MCF 10A (cell line): Measurements from ENCODE around the gene FGFR3. TPM values are rescaled to one million over a fixed set of nuclear protein-coding genes. Genes with fewer than 3 reads are reported as not detected.

ENCODE experiments used
- BruUV-seq: library from RNA; stranded (reverse); fragments of 400-500 nt; replicated peaks from 2 replicates; lab custom pipeline; 2021; lab: Mats Ljungman, UMichigan
- CTCF ChIA-PET: fragments of 300-600 bp; sonication (Branson Sonifier 250); formaldehyde crosslinking; extraction: SDS; loops from one replicate; lab custom pipeline; 2021; ENCODE audit warnings: antibody characterized with exemption, inconsistent platforms; lab: Yijun Ruan, JAX
- POLR2A ChIA-PET: fragments of 300-600, 350-650 bp; sonication (Branson Sonifier 250); formaldehyde crosslinking; extraction: SDS; loops from one replicate; lab custom pipeline; 2020; ENCODE audit warnings: antibody characterized with exemption, inconsistent platforms; lab: Yijun Ruan, JAX
- DNase-seq: peaks from one replicate; pipeline ENCODE4 v3.0.0-alpha.2; 2018; ENCODE audit not compliant: unreplicated experiment
- H3K27ac Mint-ChIP-seq: one replicate; pipeline ENCODE4 v1.8.0; 2022; ENCODE audit warnings: mild to moderate bottlenecking, low read depth, mixed read lengths; ENCODE audit not compliant: unreplicated experiment
- H3K27me3 Mint-ChIP-seq: one replicate; pipeline ENCODE4 v1.8.0; 2022; ENCODE audit warnings: mixed read lengths; ENCODE audit not compliant: insufficient read depth, unreplicated experiment
- H3K36me3 Mint-ChIP-seq: one replicate; pipeline ENCODE4 v1.8.0; 2022; ENCODE audit warnings: mild to moderate bottlenecking, moderate library complexity, mixed read lengths; ENCODE audit not compliant: insufficient read depth, unreplicated experiment
- H3K4me1 Mint-ChIP-seq: one replicate; pipeline ENCODE4 v1.8.0; 2022; ENCODE audit warnings: mixed read lengths; ENCODE audit not compliant: insufficient read depth, unreplicated experiment
- H3K4me3 Mint-ChIP-seq: one replicate; pipeline ENCODE4 v1.8.0; 2022; ENCODE audit warnings: mild to moderate bottlenecking, moderate library complexity, mixed read lengths; ENCODE audit not compliant: unreplicated experiment
- H3K9me3 Mint-ChIP-seq: one replicate; pipeline ENCODE4 v1.8.0; 2022; ENCODE audit warnings: mixed read lengths; ENCODE audit not compliant: unreplicated experiment
- CTCF ChIP-seq: fragments of 200-600 bp; IDR thresholded peaks from one replicate; pipeline ENCODE4 v1.8.0; 2022; ENCODE audit warnings: antibody characterized with exemption, mild to moderate bottlenecking; ENCODE audit not compliant: unreplicated experiment
- intact Hi-C: fragments of 100-400 bp; cut with micrococcal nuclease; formaldehyde crosslinking; loops from 2 replicates; pipeline ENCODE4 v1.14.1; 2022
- total RNA-seq: library from RNA; stranded (reverse); gene quantifications from 2 replicates; pipeline ENCODE4 v1.2.3, GENCODE V29; 2022

FGFR3 gene
- total RNA-seq, 1 experiment from 2014 or later = 6.5 TPM

- BruUV-seq = no TSS peak
- no peak overlapping the region for H3K4me3 Mint-ChIP-seq
- no peaks in the 10 kb centered on the region for H3K27me3 Mint-ChIP-seq
- H3K27ac Mint-ChIP-seq = no peak overlapping the region
- H3K36me3 Mint-ChIP-seq = no peaks in the 10 kb centered on the region
- no peaks in the 10 kb centered on the region for H3K9me3 Mint-ChIP-seq
- DNase-seq = no peak
- intact Hi-C loops = no loop called here
- H3K4me1 Mint-ChIP-seq = no peaks in the 10 kb centered on the region
- POLR2A ChIA-PET = no interaction called here
- CTCF ChIA-PET = interaction anchor here (0.7 to 13.7 kb wide), 4 partner anchors 39 to 80 kb away, joined by 3 to 151 read pairs (median 4); no protein-coding TSS in a partner anchor
- no peak for TF ChIP-seq CTCF
Measured at GRCh38 chr4:1805493-1806222, 12.6 kb downstream of the FGFR3 start.

- Mint-ChIP-seq H3K9me3 (no peaks in the 10 kb centered on the region), H3K4me3 (no peak overlapping the region), H3K27ac (no peak overlapping the region), H3K36me3 (peaks cover under 1% of the 10 kb centered on the region), H3K27me3 (no peaks in the 10 kb centered on the region), H3K4me1 (no peaks in the 10 kb centered on the region)
- POLR2A ChIA-PET = no interaction called here
- no peak for DNase-seq
- no TSS peak for BruUV-seq
- CTCF ChIA-PET = interaction anchor here (0.6 to 13.7 kb wide), 5 partner anchors 14 to 80 kb away, joined by 3 to 151 read pairs (median 4); no protein-coding TSS in a partner anchor
- no peak for TF ChIP-seq CTCF
- intact Hi-C loops = no loop called here
Measured at GRCh38 chr4:1806223-1806564, 13.1 kb downstream of the FGFR3 start.

- no peak for DNase-seq
- BruUV-seq = no TSS peak
- TF ChIP-seq CTCF = no peak
- no peaks in the 10 kb centered on the region for H3K27me3 Mint-ChIP-seq
- POLR2A ChIA-PET = no interaction called here
- CTCF ChIA-PET = interaction anchor here (0.6 to 13.7 kb wide), 5 partner anchors 14 to 81 kb away, joined by 3 to 151 read pairs (median 4); no protein-coding TSS in a partner anchor
- H3K27ac Mint-ChIP-seq = no peak overlapping the region
- H3K9me3 Mint-ChIP-seq = no peaks in the 10 kb centered on the region
- no peak overlapping the region for H3K4me3 Mint-ChIP-seq
- H3K36me3 Mint-ChIP-seq = peaks cover 6% of the 10 kb centered on the region
- intact Hi-C loops = no loop called here
- no peaks in the 10 kb centered on the region for H3K4me1 Mint-ChIP-seq
Measured at GRCh38 chr4:1806596-1807331, 13.7 kb downstream of the FGFR3 start.

GRCh38 chr4:1807332-1807777 lies 14.3 kb downstream of the FGFR3 start:
- TF ChIP-seq CTCF = no peak
- Mint-ChIP-seq H3K36me3 (peaks cover 12% of the 10 kb centered on the region), H3K27ac (no peak overlapping the region), H3K4me3 (no peak overlapping the region), H3K9me3 (no peaks in the 10 kb centered on the region), H3K27me3 (no peaks in the 10 kb centered on the region), H3K4me1 (no peaks in the 10 kb centered on the region)
- intact Hi-C loops = no loop called here
- CTCF ChIA-PET = interaction anchor here (0.5 to 13.7 kb wide), 6 partner anchors 11 to 86 kb away, joined by 3 to 151 read pairs (median 4); no protein-coding TSS in a partner anchor
- no TSS peak for BruUV-seq
- POLR2A ChIA-PET = interaction anchor here (1.4 kb wide), 1 partner anchor 55 kb away, joined by 9 read pairs; no protein-coding TSS in a partner anchor
- DNase-seq = no peak
